GM19240 (cell line): Measurements from ENCODE around the gene ITGA5.

Experiments used
- DNase-seq: peaks from one replicate; pipeline ENCODE4 v3.0.0; 2011; ENCODE audit warnings: low spot score; ENCODE audit not compliant: insufficient read length

ITGA5 gene

DNA sequence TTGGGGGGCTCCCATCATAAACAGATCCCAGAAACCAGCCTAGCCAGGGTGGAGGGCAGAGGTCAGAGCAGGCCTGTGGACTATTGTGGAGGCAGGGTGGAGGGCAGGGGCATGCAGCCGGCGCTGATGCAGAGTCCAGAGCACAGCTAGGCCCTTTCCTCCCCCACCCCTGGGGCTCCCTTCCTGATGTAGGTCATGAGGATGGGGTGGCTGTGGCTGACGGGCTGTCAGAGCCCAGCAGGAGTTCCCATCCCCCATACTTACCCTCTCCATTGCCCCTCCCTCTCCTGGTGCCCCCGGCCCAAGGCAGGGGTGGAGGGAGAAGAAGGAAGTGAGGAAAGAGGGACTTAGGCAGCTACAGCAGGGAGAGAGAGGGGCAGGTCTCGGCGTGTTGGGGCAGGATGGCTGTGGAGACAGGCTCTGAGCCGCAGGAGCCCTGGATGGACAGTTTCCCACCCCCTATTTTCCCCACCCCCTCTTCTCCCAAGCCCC is 28.8 kb downstream of the ITGA5 start:
- DNase-seq = no peak

DNA sequence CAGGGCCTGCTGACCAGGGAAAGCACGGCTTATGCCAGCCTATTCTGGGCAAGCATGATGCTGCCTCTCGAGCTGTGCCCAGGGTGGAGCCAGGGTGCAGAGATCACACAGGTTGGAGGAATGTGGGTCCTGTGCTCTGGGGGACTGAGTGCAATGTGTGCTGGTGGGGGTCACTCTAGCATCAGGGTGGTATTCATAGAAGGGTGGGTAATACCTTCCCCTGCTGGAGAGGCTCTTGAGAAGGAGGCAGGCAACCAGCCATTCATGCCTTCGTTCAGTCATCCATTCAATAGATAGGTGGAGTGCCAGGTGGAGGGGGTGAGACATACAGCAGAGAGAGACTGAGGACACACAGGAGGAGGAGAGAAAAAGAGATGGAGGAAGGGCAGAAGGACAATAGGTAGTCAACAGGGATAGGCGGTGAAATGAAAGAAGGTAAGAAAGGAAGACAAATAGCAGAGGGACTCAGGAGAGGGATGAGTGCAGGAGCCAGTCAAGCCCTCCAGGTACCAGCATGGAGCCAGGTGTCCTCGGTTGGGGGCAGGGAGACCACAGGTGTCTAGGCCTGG is 29.4 kb downstream of the ITGA5 start:
- no peak for DNase-seq

DNA sequence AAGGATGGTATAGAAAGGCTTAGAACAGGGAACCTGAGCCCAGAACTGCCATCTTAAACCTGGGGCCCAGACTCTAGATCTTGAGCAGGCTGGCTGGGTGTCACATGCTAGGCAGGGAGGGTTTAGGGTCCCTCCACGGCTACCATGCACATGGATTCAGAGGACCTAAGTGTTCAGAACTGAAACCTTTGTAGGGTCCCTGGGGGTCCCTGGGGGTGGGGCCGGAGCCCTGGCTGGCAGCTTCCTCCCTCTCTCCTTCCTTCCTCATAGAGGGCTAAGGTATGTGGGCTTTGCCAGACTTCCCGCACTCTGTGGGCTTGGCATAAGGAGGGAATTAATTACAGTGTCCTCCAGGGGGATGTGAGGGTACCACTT is 29.9 kb downstream of the ITGA5 start:
- no peak for DNase-seq

DNA sequence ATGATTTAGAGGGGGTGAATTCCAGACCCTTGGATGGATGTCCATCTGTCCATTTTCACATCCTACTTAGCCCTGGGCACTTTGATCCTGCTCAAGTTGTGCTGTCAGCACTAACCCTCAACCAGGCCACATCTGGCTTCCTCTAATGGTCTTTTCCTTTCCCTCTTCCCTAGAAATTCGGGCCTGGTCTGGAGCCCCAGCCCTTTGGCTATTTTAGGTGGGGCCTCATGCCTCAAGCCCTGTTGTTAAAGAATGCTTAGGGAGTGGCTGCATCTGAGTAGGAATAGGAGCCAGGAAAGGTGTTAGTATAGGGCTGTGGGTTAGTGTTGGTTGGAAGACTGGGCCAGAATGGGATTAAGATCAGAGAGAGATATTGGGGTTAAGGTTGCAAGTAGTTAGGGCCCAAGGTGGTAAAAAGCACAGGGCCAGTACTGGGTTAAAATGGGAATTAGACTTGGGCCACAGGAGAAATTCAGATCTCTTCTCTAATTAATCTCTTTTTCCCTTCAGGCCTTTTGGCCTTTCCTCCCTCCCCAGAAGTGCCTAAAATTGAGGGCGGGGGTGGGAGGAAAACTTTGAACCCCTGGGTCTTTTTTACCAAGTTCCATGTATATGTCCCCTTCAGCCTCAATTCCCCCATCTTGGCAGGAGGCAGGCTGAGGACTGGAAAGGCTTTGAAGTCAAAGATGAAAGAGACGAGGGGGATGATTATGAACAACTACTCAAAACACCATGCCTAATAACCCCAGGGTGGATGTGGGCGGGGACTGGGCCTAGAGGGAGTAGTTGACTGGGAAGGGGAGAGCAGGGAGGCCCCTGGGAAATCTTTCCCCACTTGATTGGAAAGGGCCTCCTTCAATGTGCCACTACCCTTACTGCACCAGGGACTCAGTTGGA is 30.6 kb downstream of the ITGA5 start:
- no peak for DNase-seq

DNA sequence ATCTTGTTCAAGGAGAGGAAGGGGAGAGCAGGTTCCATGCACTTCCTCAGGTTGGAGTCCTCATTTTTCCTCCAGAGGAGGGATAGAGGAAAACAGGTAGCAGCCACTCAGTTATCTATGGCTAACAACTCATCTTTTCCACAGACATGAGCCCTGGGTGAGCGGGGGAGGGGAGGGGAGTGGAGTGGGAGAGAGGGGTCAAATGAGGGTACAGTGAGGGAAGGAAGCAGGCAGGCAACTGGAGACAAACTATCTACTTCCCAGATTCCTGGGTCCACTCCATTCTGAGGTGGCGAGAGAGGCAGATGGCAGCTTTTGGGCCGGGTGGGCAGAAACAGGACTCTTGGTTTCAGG is 32.0 kb downstream of the ITGA5 start:
- no peak for DNase-seq

DNA sequence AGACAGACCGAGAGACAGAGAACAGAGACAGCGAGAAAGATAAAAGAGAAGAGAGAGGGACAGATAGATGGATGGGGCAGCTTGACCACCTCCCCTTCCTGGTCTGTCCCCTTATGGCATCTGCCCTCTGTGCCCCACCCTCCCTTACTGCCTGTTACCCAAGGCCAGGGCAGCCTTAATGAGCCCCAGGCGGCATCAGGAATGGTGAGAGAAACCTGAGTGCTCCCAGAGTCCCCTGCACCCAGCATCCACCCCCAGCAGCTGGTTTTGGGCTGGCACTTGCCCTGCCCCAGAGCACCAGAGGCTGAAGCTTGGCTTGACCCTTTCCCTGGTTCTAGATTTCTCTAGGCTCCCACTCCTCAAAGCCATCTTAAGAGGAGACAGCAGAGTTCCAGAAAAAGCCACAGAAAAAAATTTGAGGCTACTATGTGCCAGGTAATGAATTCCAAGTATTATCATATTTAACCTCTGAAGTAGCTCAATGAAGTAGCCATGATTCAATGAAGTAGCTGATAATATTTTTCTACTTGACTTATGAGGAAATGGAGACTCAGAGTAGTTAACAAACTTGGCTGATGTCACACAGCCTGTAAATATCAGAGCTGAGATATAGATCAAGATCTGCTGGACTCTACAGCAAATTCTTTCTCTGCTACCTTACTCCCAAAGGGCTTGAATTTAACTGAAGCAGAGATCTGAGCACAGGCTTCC is 32.5 kb downstream of the ITGA5 start:
- DNase-seq = no peak

DNA sequence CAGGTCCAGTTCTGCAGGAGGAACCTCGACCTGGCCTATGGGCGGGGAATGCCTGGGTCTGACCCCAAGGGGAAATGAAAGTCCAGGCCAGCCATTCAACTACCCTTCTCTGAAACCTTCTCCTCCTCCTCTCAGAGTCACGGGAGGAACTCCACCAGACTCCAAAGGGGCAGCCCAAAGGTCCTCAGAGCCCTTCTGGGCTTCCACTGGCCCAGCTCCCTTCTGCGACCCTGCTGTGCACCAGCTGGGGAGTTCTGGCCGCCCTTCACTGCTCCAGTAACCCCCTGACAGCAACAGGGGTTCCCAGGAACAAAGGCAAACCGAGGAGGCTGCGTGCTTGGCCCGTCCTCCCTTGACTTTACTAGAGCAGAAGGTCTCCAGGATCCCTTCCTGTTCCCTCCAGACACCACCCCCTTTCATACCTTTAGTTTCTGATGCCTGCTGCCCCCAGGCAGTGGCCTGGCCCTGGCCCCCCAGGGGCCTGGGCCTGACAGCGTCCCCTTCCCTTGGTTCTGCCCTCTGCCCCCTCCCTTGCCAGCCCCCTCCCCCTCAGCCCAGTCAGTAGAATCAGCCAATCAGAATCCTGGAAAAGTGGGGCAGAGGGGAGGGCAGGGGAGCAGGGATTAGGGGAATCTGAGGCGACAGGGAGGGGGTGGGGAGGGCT is 33.7 kb downstream of the ITGA5 start:
- peak; percentile 45 for DNase-seq

DNA sequence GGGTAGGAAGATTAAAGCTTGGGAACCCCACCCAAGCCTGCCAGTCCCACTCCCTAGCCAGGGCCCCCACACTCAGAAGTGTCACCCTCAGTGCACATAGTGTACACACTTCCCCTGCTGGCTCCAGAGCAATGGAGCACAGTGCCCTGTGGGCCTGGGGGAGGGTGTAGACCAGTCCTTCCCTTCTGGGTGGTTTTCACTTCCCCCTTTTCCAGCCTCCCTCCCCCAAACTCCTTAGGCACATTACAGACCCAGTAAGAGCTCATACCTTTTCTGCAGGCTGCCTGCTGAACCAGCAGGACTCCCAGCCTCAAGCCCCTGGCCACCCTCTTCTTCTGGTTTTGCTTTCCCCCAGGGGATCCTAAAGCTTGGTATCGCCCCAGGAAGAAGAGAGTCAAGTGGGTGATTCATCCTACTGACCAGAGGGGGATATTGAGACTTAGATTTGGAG is 34.5 kb downstream of the ITGA5 start, which contains the start of gene ZNF385A:
Gene ZNF385A (minus strand): TSS at position 143 of the 451 bp plus-strand sequence. CDS start 219 bp downstream, outside the sequence.
- no peak for DNase-seq

DNA sequence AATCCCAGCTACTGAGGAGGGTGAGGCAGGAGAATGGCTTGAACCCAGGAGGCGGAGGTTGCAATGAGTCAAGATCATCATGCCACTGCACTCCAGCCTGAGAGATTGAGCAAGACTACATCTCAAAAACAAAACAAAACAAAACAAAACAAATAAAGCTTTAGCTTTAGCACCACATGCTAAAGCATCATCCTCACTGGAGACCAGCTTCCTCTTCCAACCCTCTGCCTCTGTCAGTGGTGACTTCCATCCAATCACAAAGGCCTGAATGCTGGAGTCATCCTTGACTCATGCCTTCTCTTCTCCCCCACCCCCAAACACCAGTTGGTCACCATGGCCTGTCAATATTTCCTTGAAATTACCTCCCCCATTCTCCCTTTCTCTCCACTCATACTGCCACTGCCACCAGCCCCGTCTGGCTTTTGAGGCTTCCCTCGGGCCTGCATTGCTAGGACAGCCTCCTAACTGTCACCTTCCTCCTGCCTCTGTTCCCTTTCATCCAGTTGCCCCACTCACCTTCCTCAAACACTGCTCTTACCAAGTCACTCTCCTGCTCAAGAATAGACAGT is 35.9 kb downstream of the ITGA5 start:
- DNase-seq = no peak

DNA sequence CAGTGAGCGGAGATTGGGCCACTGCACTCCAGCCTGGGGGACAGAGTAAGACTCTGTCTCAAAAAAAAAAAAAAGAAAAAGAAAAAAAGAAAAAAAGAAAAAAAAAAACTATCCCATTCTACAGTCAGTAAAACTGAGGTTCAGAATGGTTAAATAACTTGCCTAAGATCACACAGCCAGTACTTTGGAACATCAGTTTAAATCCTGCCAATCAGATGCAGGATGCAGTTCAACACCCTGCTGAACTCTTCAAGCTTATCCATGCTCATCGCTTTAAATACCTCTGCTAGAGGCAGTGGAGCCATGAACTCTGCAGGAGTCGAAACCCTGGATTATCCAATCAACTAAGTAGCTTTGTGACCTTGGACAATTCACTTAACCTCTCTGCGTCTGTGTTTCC is 37.9 kb downstream of the ITGA5 start:
- no peak for DNase-seq

DNA sequence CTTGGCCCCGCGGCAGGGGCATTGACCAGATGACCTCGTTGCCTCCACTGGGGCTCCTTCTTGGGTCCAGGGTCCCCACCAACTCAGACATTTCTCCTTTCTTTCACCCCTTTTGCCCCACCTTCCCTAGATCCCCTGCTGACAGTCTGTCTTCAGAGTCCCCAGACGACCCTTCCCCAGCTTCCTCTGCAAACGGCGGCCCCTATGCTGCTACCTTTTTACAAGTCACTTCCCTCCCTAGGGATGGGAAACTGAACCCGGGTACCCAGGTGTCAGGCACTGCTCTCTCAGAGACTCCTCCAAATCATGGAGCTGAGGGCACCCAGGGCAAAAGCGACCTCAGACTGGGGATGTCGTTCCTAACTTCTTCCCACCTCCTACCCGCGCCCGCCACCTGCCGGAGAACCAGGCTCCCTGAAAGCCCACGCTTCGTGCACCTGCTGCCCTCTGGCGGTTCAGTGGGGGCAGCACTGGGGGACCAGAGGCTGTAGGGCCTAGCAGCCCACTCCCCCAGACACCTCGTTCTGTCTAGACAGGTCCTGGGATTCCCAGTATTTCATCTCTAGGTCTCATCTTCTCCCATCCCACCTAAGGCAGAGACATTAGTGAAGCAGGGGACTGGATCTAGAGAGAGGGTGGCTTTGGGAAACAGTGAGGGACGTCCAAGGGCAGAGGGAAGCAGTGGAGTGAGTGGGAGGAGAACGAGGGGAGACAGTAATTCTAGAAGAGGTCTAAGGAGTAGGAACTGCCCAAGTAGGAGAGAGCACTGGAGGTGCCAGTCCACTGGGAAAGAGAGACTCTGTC is 39.5 kb downstream of the ITGA5 start:
- DNase-seq = peak; percentile 98

DNA sequence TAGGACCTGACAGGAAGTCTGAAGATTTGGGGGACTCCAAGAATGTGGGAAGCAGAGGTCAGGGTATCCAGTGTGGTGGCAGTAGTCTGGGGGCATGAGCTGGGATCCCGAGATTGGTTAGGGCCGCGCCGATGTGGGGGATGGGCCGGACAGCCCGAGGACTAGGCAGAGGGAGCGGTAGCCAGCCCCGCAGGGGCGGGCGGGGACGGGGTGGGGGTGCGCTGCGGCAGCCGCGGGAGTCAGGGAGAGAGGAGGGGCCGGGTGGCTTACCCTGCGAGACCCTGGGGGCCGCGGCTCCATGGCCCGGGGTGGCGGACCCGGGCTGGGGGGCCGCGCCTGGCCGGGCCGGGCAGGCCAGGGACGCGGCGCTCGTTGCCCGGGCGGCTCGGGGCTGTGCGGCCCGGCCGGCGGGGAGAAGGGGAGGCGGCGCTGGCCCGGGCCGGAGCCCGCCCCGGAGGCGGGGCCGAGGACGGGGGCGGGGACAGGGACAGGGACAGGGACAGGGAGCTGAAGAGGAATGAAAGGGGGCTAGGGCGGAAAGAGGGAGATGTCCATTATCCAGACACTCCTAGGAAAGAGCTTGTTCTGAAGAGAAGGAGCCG is 40.2 kb downstream of the ITGA5 start:
- DNase-seq = no peak

DNA sequence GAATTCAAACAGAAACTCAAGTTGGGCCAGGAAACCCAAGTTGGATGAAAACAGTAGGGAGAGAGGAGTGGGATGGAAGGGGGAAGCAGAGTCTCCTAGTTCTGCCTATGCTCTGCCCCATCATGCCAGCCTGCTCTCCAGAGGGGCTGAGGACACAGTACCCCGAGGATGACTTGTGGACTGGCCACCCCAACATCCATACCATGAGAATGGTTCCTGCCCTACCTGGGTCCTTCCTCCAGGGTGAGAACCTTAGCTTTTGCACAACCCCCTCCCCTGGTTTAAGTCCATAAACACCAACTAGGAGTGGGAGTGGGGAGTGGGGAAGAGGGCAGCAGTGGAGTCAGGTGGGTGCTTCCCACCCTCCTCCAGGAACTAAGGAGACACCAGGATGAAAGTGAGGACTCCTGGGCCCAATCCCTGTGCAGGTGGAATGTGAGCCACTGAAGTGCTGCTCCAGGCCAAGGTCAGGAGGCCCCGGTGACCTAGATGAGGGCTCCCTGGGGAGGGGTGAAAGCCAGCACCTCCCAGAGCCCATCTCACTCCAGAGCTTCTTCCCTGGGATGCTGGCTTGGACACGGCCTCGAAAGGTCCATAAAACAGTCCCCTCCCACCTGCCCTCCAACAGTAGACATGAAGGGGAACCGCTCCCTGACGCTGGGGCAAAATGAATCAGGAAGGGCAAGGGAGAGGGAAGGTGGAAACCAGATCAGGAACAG is 41.1 kb downstream of the ITGA5 start:
- DNase-seq = no peak

DNA sequence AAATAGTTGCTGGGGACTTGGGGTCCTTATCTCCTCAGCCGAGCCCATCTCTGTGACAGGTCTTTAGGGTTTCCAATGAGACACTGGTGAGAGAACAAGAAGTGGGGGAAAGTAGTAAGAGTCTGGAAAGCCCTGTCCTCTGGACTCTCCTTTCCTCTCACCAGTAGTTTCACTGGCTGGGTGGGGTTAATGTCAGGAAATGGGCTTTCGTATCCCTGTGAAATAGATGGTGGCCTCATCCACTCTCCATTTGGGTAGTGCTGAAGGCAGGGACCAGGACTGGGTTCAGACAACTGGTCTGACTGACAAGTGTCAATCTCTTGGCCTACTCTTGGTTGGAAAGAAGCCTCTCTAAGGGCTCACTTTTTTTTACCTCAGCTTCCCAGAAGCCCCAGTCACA is 42.1 kb downstream of the ITGA5 start:
- DNase-seq = no peak

DNA sequence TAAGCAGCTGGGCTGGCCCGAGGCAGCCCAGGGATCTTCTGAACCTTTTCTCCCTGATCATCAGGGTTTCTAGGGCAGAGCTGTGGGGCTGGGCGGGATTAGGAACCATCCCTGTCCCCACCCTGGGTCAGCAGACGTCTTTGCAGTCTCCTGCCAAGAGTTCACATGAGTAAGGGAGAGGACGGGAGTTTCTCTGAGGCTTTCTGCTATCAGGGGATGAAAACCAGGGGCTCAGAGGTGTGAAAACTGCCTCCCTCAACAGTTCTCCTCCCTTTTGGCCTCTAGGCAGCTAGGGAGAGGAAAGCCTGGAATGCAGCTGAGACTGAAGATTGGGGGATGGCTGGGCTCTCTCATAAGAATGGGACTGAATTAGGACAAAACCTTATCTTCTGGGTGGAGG is 42.5 kb downstream of the ITGA5 start:
- DNase-seq = no peak

DNA sequence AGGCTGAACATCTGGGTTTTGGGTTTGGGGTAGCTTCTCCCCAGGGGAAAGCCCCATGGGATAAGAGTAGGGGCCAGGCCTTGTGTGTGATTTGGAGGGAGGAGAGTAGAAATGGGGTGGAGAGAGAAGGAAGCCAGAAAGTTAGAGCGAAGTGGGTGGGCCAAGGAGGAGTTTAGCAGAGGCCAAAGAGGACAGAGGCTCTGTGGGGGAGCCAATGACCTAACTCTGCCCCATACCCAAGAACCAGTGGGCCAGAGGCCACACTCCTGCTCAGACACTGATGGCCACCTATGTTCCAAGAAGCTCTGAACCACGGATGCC is 43.8 kb downstream of the ITGA5 start:
- no peak for DNase-seq

DNA sequence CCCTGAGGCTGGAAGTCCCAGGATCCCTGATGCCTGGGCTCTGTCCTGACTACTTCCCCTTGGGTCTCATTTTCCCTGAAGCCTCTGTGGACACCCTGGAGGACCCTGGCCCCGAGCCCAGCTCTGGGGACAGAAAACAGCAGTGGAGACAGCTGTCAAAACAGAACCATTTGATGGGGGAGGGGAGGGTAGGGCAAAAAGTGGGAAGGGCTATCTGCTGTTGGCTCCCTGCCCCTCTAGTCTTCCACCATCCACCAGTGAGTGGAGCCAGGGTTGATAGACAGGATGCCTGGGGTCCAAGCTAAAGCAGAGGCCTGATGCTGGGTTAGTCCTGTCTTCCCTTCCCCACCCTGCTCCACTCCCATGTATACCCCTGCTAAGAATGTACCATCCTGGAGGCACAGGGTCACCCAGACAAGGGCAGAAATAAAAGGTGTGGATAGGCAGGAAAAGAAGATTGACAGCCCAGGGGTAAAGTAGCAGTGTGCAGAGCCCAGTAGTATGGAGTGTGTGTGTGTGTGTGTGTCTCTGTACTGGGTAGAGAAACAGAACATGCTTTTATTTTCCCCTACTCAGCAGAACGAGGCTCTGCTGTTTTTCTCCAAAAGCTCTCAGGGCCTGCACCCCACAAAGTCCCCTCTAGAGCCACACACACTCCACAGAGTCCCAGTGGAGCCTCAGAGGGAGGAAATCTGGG is 44.4 kb downstream of the ITGA5 start:
- no peak for DNase-seq

DNA sequence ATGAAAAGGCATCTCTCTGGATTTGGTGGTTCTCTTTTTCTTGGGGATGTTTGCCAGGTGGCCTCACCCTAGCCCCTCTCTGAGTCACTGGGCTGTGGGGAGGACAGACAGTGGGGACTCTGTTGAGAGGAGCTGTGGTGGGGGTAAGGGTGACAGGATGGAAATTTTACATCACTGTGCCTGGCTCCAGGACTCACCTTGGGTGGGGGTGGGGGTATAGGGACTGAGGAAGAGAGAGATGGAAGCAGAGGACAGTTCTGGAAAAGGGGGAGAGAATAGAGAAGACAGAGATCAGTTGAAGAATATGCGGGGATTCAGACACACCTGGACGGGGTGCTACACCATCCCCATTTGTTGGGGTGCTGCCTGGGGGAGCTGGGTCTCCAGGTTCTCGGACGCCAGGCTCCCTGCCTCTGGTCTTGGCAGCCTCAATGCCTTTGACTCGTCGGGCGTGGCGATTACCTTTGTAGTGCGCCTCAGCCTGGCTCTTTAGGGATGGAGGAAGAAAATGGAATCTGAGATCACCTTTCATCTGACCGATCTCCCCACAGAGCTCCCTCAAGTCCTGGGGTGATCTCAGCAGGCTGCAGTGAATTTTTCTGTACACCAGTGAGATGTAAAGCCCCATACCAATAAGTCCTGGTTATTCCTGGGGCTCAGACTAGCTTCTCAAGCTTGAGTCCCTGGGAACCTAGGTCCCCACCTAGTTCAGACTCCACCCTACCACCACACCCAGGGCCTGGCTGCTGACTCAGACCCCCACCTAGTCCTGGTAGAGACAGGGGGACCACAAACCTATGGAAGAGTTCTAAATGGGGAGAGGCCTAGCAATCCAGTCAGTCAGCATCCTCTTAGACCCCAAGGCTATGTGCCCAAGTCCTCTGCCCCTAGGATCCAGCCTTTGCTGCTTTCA is 45.2 kb downstream of the ITGA5 start:
- no peak for DNase-seq
